A549 (cell line): ENCODE measurements around the gene SNORC. TPM values are rescaled to one million over a fixed set of nuclear protein-coding genes. Genes with fewer than 3 reads are reported as not detected.

Experiments
- ATAC-seq, 2 experiments: fragments of 200-7000 bp in 1 of 2; fragments of >200 bp in 1 of 2; cut with Nextera tagmentation in 1 of 2; cut with Tn5 transposase in 1 of 2; 3 replicates each; pipeline versions ENCODE4 v1.8.0 to v1.9.1; 2018 to 2020; ENCODE audit warnings: mild to moderate bottlenecking in 1 of 2, moderate library complexity in 1 of 2
- CTCF ChIA-PET: fragments of 300-600 bp; sonication (Branson Sonifier 250); formaldehyde crosslinking; extraction: SDS; loops from one replicate; lab custom pipeline; 2021; ENCODE audit warnings: antibody characterized with exemption, inconsistent platforms; lab: Yijun Ruan, JAX
- POLR2A ChIA-PET: fragments of 350-600 bp; formaldehyde crosslinking; extraction: SDS; loops from one replicate; lab custom pipeline; 2021; ENCODE audit warnings: antibody characterized with exemption, inconsistent platforms; lab: Yijun Ruan, JAX
- DNase-seq, 2 experiments: peaks; one replicate each; pipeline versions ENCODE4 v3.0.0 to v3.0.0-alpha.2; 2011 to 2016; ENCODE audit warnings: low read depth in 1 of 2, low spot score in 1 of 2
- FAIRE-seq: peaks from 2 replicates; lab custom pipeline; 2011; peaks lifted over from hg19 to GRCh38; lab: Jason Lieb, UNC
- H3K27ac ChIP-seq, 2 experiments: fragments of >200 bp; sonication (Bioruptor Twin); formaldehyde crosslinking; 3 replicates each; pipeline ENCODE4 v1.5.1; 2016 to 2017
- H3K4me1 ChIP-seq: fragments of >200 bp; sonication (Bioruptor Twin); formaldehyde crosslinking; 3 replicates; pipeline ENCODE4 v1.6.1; 2016
- H3K4me2 ChIP-seq: fragments of >200 bp; sonication (Bioruptor Twin); formaldehyde crosslinking; 3 replicates; pipeline ENCODE4 v1.6.1; 2016
- H3K4me3 ChIP-seq: fragments of >200 bp; sonication (Bioruptor Twin); formaldehyde crosslinking; 3 replicates; pipeline ENCODE4 v1.5.1; 2016
- H3K9me3 ChIP-seq: fragments of >200 bp; sonication (Bioruptor Twin); formaldehyde crosslinking; 3 replicates; pipeline ENCODE4 v1.6.1; 2016
- CHD4 ChIP-seq: fragments of 200-600 bp; sonication (generic); IDR thresholded peaks from 2 replicates; pipeline ENCODE4 v1.6.1; 2016; ENCODE audit warnings: antibody characterized with exemption, mild to moderate bottlenecking, borderline replicate concordance
- E2F6 ChIP-seq: IDR thresholded peaks from 2 replicates; pipeline ENCODE4 v1.6.1; 2012; ENCODE audit warnings: low read depth, borderline replicate concordance
- EHMT2 ChIP-seq: fragments of 200-600 bp; sonication (generic); IDR thresholded peaks from 2 replicates; pipeline ENCODE4 v1.6.1; 2016; ENCODE audit warnings: antibody characterized with exemption, low read depth, mild to moderate bottlenecking, moderate library complexity
- ESRRA ChIP-seq: fragments of 150-350 bp; IDR thresholded peaks from 2 replicates; pipeline ENCODE4 v1.6.1; 2014; ENCODE audit warnings: mild to moderate bottlenecking, low read length, borderline replicate concordance
- FOSB ChIP-seq: fragments of 250-450 bp; sonication (Bioruptor Pico); IDR thresholded peaks from 2 replicates; pipeline ENCODE4 v1.5.0; 2020; ENCODE audit warnings: mild to moderate bottlenecking, moderate library complexity
- FOSL2 ChIP-seq, 2 experiments: fragments of 450-650 bp in 1 of 2; fragments of >200 bp in 1 of 2; sonication (Bioruptor Twin) in 1 of 2; formaldehyde crosslinking; IDR thresholded peaks; 2 replicates each; pipeline versions ENCODE4 v1.5.0 to v1.6.1; 2016 to 2020; ENCODE audit warnings: mild to moderate bottlenecking in 1 of 2, moderate library complexity in 1 of 2
- HES2 ChIP-seq: fragments of >200 bp; sonication (Bioruptor Twin); formaldehyde crosslinking; IDR thresholded peaks from 2 replicates; pipeline ENCODE4 v1.6.1; 2016
- HEYL ChIP-seq: fragments of 250-450 bp; sonication (Bioruptor Pico); IDR thresholded peaks from 2 replicates; pipeline ENCODE4 v1.8.0; 2021; ENCODE audit warnings: mild to moderate bottlenecking, moderate library complexity
- HOXB13 ChIP-seq: fragments of 250-450 bp; sonication (Bioruptor Pico); IDR thresholded peaks from 2 replicates; pipeline ENCODE4 v1.5.0; 2020; ENCODE audit warnings: low read depth, mild to moderate bottlenecking, moderate library complexity
- JUNB ChIP-seq: fragments of >200 bp; sonication (Bioruptor Twin); formaldehyde crosslinking; IDR thresholded peaks from 2 replicates; pipeline ENCODE4 v1.6.1; 2016
- MAFK ChIP-seq: fragments of 450-650 bp; IDR thresholded peaks from 2 replicates; pipeline ENCODE4 v1.6.1; 2014; ENCODE audit not compliant: partially characterized antibody
- MAX ChIP-seq: IDR thresholded peaks from 2 replicates; pipeline ENCODE4 v1.6.1; 2012
- NR3C1 ChIP-seq: fragments of >200 bp; sonication (Bioruptor Twin); formaldehyde crosslinking; IDR thresholded peaks from 3 replicates; pipeline ENCODE4 v1.6.1; 2017
- PBX3 ChIP-seq: IDR thresholded peaks from 2 replicates; pipeline ENCODE4 v1.6.1; 2012
- REST ChIP-seq: fragments of 200-600 bp; sonication (generic); IDR thresholded peaks from 2 replicates; pipeline ENCODE4 v1.6.1; 2016; ENCODE audit warnings: antibody characterized with exemption, mild to moderate bottlenecking, moderate library complexity
- SMC3 ChIP-seq: fragments of >200 bp; sonication (Bioruptor Twin); formaldehyde crosslinking; IDR thresholded peaks from 3 replicates; pipeline ENCODE4 v1.6.1; 2018; ENCODE audit warnings: inconsistent platforms
- ZC3H11A ChIP-seq: fragments of 450-650 bp; IDR thresholded peaks from 2 replicates; pipeline ENCODE4 v1.6.1; 2014; ENCODE audit warnings: antibody characterized with exemption, mild to moderate bottlenecking
- ZFP36 ChIP-seq: fragments of 450-650 bp; IDR thresholded peaks from 2 replicates; pipeline ENCODE4 v1.6.1; 2014; ENCODE audit warnings: borderline replicate concordance; ENCODE audit not compliant: partially characterized antibody
- WGBS: methylation state at CpG from one replicate; pipeline ENCODE4 v1.1.6; 2017; ENCODE audit errors: missing lambda C conversion rate; 5-methylcytosine and 5-hydroxymethylcytosine counted together
- polyA plus RNA-seq, 4 experiments: library from polyadenylated mRNA; depleted of rRNA in 3 of 4; stranded (reverse); fragments of >200 nt; fragmentation: RNase III in 1 of 4; extraction: RNeasy Plus Mini Kit Qiagen cat#74134 plus additional on column Dnase treatment in 1 of 4; gene quantifications; 2 replicates in 3 of 4; 3 replicates in 1 of 4; pipeline ENCODE4 v1.2.3, GENCODE V29; 2011 to 2017
- TF ChIP-seq, protein P1 (sequence below): fragments of >200 bp; sonication (Bioruptor Twin); formaldehyde crosslinking; IDR thresholded peaks from 3 replicates; pipeline ENCODE4 v1.5.1; 2016

SNORC gene
- polyA plus RNA-seq, 2 of the 4 experiments (the other 2 are of a cell fraction): 8.4 to 9.1 TPM

GRCh38 chr2:232890896-232891601 is 21.0 kb downstream of the SNORC start:
- no peak overlapping the region for H3K4me3 ChIP-seq
- no peaks in the 10 kb centered on the region for H3K9me3 ChIP-seq
- FAIRE-seq (no peak), ATAC-seq (no peak), DNase-seq (no peak)
- CTCF ChIA-PET: interaction anchor here (0.6 to 2.1 kb wide), 3 partner anchors 10 to 162 kb away, joined by 3 to 5 read pairs (median 4); no protein-coding TSS in a partner anchor
- H3K27ac ChIP-seq: peak overlapping the region in 1 of 2 experiments; percentile 38; a peak in 2 of 6 replicates
- TF ChIP-seq HES2 (no peak), FOSB (CRISPR knock-in tag) (no peak), MAX (no peak), HEYL (CRISPR knock-in tag) (no peak), REST (no peak)
- H3K4me1 ChIP-seq: no peaks in the 10 kb centered on the region
- WGBS: 75% methylated on average over 18 of the region's 23 CpGs
- H3K4me2 ChIP-seq: no peak overlapping the region
- POLR2A ChIA-PET: no interaction called here

DNA sequence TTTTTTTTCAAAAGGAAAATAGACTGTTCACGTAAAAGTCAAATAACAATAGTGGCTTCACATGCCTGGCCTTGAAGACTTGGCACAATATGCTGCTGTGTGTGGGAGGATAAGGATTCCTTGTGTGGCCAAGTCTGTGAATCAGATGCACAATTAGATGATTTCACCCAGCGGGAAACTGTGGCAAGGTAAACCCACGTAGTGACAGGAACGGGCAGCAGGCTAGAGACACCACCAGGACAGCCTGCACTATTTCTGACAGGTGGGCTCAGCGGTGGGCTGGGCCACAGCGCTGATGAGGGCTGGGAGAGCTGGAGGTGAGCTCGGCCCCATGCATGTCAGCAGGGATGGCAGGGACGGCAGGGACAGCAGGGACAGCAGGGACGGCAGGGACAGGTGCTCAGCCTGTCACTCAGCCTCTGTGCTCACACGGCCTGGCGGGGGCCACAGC is 21.6 kb downstream of the SNORC start:
- FAIRE-seq: no peak
- TF ChIP-seq ZFP36 (no peak), JUNB (no peak)
- no peak overlapping the region for H3K4me3 ChIP-seq
- 83% methylated on average over 10 of the region's 11 CpGs for WGBS
- POLR2A ChIA-PET: no interaction called here
- no peak for DNase-seq
- no peak overlapping the region for H3K4me2 ChIP-seq
- no peak for ATAC-seq
- CTCF ChIA-PET: interaction anchor here (0.6 to 2.1 kb wide), 3 partner anchors 10 to 161 kb away, joined by 3 to 5 read pairs (median 4); no protein-coding TSS in a partner anchor
- no peaks in the 10 kb centered on the region for H3K4me1 ChIP-seq
- H3K27ac ChIP-seq: no peak overlapping the region
- no peaks in the 10 kb centered on the region for H3K9me3 ChIP-seq

GRCh38 chr2:232892221-232892620 is 22.2 kb downstream of the SNORC start:
- 89% methylated on average over 13 of the region's 13 CpGs for WGBS
- no peak for TF ChIP-seq ZC3H11A
- TF ChIP-seq PBX3: no peak
- no peak for TF ChIP-seq EHMT2
- TF ChIP-seq MAFK: no peak
- TF ChIP-seq REST: no peak
- no peak for TF ChIP-seq SMC3
- TF ChIP-seq CHD4: no peak
- no peak for TF ChIP-seq ESRRA
- TF ChIP-seq, protein P1, sequence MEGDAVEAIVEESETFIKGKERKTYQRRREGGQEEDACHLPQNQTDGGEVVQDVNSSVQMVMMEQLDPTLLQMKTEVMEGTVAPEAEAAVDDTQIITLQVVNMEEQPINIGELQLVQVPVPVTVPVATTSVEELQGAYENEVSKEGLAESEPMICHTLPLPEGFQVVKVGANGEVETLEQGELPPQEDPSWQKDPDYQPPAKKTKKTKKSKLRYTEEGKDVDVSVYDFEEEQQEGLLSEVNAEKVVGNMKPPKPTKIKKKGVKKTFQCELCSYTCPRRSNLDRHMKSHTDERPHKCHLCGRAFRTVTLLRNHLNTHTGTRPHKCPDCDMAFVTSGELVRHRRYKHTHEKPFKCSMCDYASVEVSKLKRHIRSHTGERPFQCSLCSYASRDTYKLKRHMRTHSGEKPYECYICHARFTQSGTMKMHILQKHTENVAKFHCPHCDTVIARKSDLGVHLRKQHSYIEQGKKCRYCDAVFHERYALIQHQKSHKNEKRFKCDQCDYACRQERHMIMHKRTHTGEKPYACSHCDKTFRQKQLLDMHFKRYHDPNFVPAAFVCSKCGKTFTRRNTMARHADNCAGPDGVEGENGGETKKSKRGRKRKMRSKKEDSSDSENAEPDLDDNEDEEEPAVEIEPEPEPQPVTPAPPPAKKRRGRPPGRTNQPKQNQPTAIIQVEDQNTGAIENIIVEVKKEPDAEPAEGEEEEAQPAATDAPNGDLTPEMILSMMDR: no peak
- TF ChIP-seq HOXB13: no peak
- no peak for TF ChIP-seq MAX
- no peak for TF ChIP-seq NR3C1
- TF ChIP-seq FOSL2 (IDR thresholded peaks at IDR 0.05): no peak
- TF ChIP-seq FOSL2 (CRISPR knock-in tag; IDR thresholded peaks at IDR 0.05): no peak
- TF ChIP-seq E2F6: no peak
- POLR2A ChIA-PET: no interaction called here
- H3K27ac ChIP-seq: no peak overlapping the region
- no peak for ATAC-seq
- FAIRE-seq: no peak
- H3K9me3 ChIP-seq: no peaks in the 10 kb centered on the region
- no peaks in the 10 kb centered on the region for H3K4me1 ChIP-seq
- H3K4me3 ChIP-seq: no peak overlapping the region
- CTCF ChIA-PET: interaction anchor here (2.1 kb wide), 1 partner anchor 11 kb away, joined by 5 read pairs; no protein-coding TSS in a partner anchor
- no peak for DNase-seq
- H3K4me2 ChIP-seq: no peak overlapping the region
